Measurements from ENCODE around the gene IQCH.

IQCH gene

DNA sequence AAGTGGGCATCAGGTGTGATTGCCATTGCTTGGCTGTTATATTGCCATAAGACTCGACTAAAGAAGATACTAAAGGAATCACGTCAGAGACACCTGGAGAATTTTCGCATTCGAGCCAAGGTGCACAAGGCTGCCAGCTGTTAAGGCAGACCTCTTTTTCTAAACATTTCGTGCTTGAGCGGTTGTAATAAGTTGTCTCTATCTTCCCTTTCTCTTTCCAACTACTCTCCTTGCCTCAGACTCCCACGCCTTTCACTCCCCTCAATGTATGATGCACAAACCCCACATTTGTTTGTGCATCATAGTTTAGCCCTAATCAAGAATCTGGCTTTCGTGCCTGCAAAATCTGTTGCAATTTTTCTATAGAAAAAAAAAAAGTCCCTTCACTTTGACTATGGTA, 118.0 kb downstream of the IQCH start:
- TF ChIP-seq, protein P1, sequence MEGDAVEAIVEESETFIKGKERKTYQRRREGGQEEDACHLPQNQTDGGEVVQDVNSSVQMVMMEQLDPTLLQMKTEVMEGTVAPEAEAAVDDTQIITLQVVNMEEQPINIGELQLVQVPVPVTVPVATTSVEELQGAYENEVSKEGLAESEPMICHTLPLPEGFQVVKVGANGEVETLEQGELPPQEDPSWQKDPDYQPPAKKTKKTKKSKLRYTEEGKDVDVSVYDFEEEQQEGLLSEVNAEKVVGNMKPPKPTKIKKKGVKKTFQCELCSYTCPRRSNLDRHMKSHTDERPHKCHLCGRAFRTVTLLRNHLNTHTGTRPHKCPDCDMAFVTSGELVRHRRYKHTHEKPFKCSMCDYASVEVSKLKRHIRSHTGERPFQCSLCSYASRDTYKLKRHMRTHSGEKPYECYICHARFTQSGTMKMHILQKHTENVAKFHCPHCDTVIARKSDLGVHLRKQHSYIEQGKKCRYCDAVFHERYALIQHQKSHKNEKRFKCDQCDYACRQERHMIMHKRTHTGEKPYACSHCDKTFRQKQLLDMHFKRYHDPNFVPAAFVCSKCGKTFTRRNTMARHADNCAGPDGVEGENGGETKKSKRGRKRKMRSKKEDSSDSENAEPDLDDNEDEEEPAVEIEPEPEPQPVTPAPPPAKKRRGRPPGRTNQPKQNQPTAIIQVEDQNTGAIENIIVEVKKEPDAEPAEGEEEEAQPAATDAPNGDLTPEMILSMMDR (IDR thresholded peaks at IDR 0.05; ENCODE audit: borderline replicate concordance, control extremely low read depth, extremely low read depth, insufficient read depth, missing control alignments): no peak
- in situ Hi-C loops (cut with MboI; ENCODE audit: low sequenced_read_pairs, unreplicated experiment): no loop called here
- DNase-seq (ENCODE audit: low spot score): no peak

DNA sequence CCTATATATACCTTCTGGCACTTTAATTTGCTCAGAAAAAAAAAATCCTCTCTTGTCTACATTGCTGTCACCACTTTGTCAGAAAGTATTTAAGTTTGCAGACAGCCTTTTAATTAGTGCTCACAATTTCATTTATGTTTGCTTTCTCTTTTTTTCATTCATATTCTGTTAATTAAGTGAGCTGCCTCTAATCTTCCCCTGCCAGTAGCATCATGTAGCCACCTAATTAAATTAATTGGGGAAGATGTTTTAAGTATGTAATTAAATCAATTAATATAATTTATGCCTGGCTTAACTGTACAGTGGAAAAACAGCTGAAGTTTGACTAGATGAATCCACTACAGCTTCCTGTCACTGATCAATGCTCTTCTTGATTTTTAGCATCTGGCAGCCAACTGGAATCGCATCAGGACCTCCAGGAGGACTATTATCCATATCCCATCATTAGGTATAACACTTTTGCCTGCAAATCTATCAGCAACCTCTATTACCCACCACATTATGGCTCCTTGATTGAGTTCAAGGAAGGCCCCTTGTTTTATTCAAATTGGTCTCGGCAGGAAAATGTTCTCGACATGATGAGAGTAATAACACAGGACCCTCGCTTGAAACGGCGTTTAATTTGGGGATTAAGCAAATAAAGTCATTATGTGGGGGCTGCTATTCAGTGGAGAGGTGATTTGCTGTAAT, 118.5 kb downstream of the IQCH start:
- in situ Hi-C loops (cut with MboI; ENCODE audit: low sequenced_read_pairs, unreplicated experiment): no loop called here
- TF ChIP-seq, protein P1 (IDR thresholded peaks at IDR 0.05; ENCODE audit: borderline replicate concordance, control extremely low read depth, extremely low read depth, insufficient read depth, missing control alignments): no peak
- DNase-seq (ENCODE audit: low spot score): no peak

DNA sequence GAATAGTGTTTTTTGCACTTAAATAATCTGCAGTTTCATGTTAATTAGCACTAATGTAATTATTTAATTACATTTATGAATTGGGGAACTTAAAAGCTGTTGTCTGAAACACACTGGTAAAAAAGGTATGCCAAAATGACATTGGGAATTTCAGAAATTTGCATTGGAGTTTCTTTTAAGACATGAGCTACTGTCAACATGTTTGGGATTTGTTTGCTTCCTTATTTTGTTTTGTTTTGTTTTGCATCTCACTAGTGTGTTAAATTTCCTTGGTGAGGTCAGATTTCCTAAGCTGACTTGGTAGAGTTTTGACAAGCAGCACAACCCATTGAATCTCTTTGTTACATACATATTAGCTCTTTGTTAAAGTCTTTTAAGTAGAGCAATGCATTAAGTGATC, 119.4 kb downstream of the IQCH start:
- in situ Hi-C loops (cut with MboI; ENCODE audit: low sequenced_read_pairs, unreplicated experiment): no loop called here

DNA sequence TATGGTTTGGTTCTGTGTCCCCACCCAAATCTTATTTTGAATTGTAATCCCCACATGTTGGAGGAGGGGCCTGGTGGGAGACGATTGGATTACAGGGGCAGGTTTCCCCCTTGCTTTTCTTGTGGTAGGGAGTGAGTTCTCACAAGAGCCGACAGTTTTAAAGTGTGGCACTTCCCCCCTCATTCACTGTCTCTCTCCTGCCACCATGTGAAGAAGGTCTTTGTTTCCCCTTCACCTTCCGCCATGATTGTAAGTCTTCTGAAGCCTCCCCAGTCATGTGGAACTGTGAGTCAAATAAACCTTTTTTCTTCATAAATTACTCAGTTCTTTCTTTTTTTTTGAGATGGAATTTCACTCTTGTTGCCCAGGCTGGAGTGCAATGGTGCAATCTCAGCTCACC, 124.9 kb downstream of the IQCH start:
- TF ChIP-seq, protein P1 (IDR thresholded peaks at IDR 0.05; ENCODE audit: borderline replicate concordance, control extremely low read depth, extremely low read depth, insufficient read depth, missing control alignments): no peak
- in situ Hi-C loops (cut with MboI; ENCODE audit: low sequenced_read_pairs, unreplicated experiment): no loop called here

More for the DNA sequence above, 119.4 kb downstream of the IQCH start:
- TF ChIP-seq, protein P1 (IDR thresholded peaks at IDR 0.05; ENCODE audit: borderline replicate concordance, control extremely low read depth, extremely low read depth, insufficient read depth, missing control alignments): no peak
- no peak for DNase-seq (ENCODE audit: low spot score)

DNA sequence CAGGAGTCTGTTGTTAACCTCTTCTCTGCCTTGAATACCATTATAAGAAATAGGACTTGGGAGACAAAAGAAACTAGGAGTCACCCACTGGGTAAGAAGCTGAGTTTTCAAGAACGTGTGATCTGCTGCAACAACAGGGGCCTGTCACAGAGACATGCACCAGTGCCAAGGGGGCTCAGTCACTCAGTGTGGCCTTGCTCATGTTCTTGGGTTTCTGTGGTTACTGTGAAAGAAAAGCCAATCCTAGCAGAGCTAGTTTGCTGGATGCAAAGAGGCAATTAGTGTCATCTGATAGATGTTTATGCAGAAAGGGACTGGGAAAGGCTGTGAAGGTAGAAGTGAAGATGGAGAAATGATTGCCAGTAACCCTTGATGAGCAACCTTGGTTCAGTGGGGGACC, 126.3 kb downstream of the IQCH start:
- DNase-seq (ENCODE audit: low spot score): no peak
- TF ChIP-seq, protein P1 (IDR thresholded peaks at IDR 0.05; ENCODE audit: borderline replicate concordance, control extremely low read depth, extremely low read depth, insufficient read depth, missing control alignments): no peak
- in situ Hi-C loops (cut with MboI; ENCODE audit: low sequenced_read_pairs, unreplicated experiment): no loop called here

More for the DNA sequence above, 124.9 kb downstream of the IQCH start:
- no peak for DNase-seq (ENCODE audit: low spot score)

DNA sequence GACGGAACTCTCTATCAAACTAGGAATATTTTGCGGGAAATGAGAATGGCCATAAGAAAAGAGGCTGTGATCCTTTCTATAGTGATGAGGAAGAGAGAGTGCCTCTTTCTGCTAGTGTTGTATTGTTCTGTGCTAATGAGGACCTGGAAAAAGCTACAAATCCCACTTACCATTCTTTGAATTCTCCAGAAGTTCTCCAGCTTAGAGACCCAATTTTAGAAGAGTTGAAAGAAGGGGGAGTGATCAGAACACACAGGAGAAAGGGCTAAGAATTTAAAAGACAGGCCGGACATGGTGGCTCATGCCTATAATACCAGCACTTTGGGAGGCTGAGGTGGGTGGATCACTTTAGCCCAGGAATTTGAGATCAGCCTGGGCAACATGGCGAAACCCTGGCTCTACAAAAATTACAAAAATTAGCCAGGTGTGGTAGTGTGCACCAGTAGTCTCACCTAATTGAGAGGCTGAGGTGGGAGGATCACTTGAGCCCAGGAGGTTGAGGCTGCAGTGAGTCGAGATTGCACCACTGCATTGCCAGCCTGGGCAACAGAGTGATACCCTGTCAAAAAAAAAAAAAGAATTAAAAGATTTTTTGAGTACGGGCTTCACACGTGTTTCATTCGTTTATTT, 126.9 kb downstream of the IQCH start:
- DNase-seq (ENCODE audit: low spot score): no peak
- in situ Hi-C loops (cut with MboI; ENCODE audit: low sequenced_read_pairs, unreplicated experiment): no loop called here
- TF ChIP-seq, protein P1 (IDR thresholded peaks at IDR 0.05; ENCODE audit: borderline replicate concordance, control extremely low read depth, extremely low read depth, insufficient read depth, missing control alignments): no peak

Data from GM13976 (cell line).